DMS 273 (cell line): ENCODE data around the gene SLC35E2B.
"Not testable (repeated sequence)": the region's sequence is repeated elsewhere in the genome, so short reads cannot be mapped to it uniquely, and the experiment has no call there.

Experiments used
- DNase-seq: peaks from one replicate; lab custom pipeline; 2025; ENCODE audit not compliant: unreplicated experiment; lab: John Stamatoyannopoulos, UW

SLC35E2B gene

DNA sequence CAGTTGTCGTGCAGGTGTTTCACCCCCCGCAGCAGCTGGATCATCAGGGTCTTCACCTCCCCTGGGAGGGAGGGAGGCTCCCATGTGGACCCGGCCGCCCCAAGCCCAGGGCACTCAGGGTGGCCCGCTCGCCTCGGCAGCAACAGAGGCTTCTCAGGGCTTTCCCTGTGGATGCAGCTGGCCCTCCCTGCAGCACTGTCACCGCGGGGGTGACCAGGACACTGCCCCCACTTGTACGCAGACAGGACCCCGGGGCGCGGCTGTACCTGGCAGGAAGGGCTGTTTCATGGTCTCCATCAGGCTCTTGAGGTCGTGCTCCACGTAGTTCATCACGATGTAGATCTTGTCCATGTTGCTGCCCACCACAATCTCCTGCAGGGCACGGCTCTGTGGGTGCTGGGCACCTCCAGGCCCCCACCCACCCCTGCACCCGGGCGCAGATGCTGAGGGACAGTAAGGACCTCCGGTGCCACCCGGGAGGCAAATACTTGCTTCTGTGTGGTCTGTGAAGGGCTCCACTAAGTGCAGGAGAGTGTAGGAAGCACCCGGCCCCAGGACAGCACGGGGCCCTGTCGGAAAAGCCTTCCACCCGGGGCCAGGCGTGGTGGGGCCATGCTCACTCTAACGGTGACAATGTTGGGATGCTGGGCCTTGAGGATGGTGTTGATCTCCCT lies 11.8 kb upstream of the SLC35E2B start:
- not testable (repeated sequence) for DNase-seq

DNA sequence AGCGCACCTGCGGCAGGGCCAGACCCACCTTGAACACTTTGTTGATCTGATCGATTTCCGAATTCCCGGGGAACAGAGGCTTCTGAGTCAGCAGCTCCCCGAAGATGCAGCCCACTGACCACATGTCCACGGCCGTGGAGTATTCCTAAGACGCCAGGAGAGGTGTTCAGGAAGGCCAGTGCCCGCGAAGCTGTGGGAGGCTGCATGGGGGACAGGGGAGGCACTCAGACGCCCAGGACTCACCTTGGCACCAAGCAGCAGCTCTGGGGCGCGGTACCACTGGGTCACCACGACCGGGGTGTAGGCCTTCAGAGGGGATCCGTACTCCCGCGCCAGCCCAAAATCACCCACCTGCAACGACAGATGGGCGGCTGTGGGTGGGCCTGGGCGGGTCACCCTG lies 11.2 kb upstream of the SLC35E2B start:
- no peak for DNase-seq

DNA sequence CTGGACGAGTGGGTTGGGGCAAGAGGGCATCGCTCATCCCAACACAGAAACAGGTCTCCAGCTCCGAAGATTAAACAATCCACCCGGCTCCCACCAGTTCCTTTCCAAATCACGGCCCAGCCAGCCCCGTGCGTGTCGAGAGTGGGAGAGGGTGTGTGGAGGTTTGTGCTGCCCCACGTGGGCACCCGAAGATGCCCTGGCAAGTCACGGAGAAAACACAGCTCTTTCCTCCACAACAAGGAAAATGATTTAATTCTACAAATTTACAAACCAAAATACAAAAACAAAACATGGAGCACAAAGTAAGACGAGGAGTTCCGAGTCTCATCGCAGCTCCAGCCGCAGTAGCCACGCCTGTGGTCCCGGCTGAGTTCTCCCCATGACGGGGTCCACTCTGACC lies 9.9 kb upstream of the SLC35E2B start:
- not testable (repeated sequence) for DNase-seq

DNA sequence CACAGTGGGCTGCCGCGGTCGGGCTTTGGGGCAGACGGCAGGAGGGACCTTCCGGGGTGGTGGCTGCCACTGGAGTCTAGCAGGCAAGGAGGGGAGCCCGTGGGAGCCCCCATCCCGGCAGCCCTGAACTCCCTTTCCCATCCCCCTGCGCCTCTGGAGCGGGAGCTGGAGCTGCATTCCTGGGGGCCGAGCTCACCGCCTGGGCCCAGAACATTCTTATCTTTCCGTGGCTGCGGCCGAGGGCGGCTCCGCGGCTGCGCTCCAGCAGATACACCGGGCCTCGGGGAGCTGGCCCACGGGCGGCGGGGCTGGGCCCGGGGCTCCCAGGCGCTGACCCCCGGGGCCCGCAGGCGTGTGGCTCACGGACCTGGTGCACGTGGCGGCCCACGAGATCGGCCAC lies 8.0 kb upstream of the SLC35E2B start:
- not testable (repeated sequence) for DNase-seq

DNA sequence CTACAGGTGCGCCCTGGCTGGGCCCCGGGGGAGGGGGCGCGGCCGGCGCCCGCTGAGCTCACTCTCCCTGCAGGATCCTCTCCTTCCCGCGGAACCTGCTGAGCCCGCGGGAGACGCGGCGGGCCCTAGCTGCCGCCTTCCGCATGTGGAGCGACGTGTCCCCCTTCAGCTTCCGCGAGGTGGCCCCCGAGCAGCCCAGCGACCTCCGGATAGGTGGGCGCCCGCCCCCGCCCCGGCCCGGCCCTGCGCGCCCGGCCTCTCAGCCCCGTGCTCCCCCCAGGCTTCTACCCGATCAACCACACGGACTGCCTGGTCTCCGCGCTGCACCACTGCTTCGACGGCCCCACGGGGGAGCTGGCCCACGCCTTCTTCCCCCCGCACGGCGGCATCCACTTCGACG lies 7.5 kb upstream of the SLC35E2B start:
- DNase-seq, result not testable (repeated sequence)

DNA sequence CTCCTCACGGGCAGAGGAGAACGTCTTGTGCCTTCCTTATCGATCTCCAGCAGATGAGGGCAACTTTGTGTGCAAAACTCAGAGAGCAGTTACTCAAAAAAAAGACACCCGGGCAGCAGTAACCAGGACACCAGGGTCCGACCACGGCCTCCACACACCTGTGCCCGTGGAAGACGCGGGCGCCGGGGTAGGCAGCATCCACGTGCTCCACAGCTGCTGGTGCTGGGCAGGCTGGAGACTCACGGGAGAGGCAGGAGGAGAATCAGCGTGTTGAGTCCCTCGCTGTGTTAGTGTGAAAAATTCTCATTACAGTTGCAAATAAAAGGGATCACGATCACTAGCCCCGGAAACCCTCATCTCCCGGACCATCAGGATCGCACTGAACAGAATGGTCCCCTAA lies 6.5 kb upstream of the SLC35E2B start:
- DNase-seq, result not testable (repeated sequence)

DNA sequence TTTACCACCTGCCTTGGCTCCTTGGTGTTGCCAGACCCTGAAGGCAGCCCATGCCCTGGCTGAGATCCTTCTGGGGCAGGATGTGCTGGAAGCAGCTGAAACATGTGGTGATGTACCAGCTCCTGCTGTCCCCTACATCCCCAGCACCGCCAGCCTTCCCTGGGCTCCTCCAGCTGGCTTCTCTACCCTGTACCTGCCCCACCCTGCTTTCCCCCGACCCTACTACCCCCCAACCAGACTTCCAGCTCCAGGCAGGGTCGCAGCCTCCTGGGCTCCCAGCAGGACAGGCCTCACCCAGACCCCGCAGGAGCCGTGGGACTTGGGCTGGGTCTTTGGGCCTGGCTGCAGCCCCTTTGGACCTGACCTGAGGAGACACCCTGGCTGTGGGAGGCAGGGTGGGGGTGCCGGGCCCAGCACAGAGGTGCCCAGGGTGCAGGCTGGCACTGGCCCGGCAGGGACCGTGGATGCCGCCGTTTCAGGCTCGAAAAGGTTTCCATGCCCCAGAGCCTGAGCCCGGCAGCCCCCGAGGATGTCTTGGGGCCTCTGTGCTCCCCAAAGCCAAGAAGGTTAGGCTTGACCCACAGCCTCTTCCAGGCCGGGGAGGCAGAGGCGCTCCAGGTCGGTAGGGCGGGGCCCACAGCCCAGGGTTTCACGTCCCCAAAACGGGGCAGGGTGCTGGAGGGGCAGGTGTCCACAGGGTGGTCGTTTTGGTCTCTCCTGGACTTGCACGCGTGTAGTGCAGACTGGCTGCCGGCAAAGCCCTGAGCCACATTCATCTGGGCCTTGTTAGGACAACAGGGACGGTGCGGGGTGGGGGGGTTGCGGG lies 5.0 kb upstream of the SLC35E2B start:
- not testable (repeated sequence) for DNase-seq

DNA sequence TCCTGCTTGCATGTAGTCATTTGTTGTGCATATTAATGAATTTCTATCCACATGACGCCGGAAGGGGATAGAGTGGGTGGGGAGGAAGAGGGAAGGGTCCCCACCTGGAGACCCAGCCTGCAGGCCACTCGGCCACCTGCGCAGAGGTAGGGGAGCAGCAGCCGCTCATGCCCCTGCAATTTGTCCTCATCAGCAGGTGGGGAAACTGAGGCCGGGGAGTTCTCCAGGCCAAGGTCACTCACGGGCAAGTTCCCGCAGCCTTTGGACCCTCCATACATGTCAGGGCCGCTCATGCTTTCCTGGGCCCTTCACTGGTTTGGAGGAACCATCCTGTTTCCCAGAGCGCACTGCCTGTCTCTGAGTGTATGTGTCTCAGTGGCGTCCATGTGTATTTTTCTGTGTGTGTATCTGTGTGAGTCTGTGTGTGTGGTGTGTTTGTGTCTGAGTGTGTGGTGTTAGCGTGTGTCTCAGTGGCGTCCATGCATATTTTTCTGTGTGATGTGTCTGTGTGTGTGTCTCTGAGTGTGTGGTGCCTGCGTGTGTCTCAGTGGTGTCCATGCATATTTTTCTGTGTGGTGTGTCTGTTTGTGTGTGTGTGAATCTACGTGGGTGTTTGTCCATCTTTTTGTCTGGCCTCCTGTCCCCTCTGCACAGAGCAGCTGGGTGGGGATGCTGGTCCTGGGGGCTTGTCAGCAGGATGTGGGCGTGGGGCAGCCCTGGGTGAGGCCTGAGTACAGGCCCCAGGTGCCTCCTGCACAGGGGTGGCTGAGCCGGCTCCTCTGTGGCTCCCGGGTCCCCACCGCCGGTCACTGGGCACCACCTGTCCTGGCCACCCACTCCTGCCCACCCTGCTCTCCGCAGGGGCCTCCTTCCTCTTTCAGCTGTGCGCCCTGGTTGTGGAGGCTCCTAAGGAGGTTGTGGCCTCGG lies 4.1 kb upstream of the SLC35E2B start:
- DNase-seq, result not testable (repeated sequence)

DNA sequence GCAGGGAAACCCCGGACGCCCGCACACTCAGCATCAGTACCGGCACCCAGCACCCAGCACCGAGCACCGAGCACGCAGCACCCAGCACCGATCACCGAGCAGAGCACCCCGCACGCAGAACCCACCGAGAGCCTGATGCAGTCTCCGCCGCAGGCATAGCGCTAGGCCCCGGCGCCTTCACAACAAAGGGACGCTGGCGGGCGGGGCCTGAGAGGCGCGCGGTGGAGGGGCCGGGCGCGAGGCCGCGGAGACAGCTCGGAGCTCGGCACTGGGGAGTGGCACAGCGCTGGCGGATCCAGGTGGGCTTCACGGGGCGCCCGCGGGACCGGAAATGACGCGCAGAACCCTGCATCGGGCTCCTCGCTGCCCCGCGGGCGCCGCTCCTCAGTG lies 276 bp downstream of the SLC35E2B start:
- DNase-seq, result peak; percentile 93

DNA sequence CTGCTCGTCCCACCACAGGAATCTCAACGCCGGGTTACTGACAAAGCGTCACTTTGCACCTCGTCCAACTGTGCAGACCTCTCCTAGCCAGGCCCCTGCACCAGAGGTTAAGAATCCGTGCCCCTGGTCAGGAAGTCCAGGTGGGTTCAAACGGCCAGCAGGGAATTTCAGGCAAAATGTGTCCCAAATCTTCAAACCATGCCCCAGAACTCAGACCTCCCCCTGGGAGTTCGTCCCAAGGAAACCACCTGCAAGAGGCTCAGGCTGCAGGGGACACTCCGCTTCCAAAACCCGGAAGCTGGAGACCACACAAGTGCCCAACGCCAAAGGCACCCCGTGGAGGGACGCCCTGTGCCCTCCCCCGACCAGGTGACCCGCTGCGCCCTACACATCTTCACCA lies 1.2 kb downstream of the SLC35E2B start:
- not testable (repeated sequence) for DNase-seq

DNA sequence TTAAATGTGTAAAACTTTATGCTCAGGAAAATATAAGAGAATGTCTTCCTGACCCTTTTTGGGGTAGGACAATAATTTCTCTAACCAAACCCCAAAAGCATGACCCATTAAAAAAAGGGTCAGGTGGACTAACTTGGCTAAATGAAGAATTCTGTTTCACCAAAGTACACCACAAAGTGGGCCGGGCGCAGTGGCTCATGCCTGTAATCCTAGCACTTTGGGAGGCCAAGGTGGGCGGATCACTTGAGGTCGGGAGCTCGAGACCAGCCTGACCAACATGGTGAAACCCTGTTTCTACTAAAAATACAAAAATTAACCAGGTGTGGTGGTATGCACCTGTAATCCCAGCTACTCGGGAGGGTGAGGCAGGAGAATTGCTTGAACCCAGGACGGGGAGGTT lies 3.1 kb downstream of the SLC35E2B start:
- DNase-seq, result not testable (repeated sequence)

DNA sequence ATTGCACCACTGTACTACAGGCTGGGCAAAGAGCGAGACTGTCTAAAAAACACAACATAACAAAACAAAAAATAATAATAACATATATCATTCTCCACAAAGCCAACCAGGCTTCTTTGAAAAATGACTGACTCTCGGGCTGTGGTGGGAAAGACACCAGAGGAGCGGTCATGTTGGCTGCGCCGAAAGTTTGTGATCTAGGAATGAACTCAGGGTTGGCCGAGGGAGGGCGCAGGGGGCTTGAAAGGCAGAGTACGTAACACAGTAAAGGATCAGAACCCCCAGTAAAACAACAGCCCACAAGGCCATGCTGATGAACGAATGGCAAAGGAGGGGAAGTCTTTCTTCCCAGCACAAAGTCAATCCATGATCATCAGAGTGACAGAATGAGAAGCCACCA lies 4.7 kb downstream of the SLC35E2B start:
- no peak for DNase-seq

DNA sequence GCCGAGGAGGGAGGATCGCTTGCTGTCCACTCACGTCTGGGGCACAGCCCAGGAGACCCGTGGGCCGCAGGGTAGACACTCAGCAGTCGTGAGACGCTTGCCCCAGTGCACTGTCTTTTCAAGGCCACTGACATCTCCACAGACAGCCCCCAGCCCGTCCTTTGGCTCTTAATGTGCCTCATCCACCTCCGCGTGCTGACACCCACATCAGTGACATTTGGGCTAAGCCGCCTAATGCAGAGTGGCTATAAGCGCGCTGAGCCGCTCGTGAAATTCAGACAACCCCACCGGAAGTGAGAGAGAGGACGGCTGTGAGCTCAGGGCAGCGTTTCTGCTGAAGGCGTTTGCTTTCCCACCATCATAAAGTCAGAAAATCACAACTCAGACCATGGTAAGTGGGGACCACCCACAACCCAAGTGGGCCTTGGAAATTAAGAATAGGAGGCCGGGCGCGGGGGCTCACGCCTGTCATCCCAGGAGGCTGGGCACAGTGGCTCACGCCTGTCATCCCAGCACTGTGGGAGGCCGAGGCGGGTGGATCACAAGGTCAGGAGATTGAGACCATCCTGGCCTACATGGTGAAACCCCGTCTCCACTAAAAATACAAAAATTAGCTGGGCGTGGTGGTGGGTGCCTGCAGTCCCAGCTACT lies 8.4 kb downstream of the SLC35E2B start:
- no peak for DNase-seq

DNA sequence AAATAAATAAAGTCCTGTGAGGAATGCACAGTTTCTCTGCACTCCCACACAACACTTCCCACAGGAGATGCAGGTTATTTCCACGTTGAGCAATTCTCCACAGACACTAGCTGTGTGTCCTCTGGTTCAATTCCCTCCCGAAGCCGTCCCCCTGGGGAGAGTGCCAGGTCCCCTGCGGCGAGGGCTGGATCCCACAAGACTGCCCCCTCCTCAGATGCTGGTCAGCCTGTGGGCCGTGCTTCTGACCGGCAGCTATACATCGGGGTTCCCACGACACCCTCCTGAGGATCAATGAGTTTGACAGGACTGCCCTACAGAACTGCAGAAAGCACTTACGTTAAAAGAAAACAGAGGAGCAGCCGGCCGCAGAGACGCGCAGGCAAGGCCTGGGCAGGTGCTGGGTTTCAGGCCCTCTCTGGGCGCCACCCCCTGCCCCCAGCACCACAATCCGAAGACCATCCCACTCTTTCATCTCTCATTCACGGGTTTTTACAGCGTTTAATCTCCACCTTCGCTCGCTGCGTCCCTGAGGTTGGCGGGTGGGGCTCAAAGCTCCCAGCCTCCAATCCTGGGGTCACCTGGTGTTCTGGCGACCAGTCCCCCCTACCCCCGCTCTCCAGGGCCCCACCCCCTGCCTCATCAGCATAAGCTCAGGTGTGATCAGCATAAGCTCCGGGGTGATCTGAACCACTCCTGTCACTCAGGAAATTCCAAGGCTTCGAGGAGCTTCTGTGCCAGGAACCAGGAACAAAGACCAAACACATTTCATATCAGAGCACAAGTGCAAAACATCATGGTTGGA lies 9.3 kb downstream of the SLC35E2B start:
- no peak for DNase-seq

DNA sequence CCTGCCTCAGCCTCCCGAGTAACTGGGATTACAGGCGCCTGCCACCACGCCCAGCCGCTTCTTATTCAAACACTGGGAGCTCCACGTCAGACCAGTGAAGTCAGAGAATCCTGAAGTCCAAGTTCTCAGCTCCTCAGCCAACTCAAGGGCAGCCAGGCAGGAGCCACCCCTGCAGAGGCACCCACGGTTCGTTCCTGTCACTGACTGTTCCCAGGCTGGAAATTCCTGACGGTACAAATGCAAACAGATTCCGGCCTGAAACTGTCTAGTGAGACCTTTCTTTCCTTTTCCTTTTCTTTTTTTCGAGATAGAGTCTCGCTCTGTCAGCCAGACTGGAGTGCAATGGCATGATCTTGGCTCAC lies 11.7 kb downstream of the SLC35E2B start:
- no peak for DNase-seq

DNA sequence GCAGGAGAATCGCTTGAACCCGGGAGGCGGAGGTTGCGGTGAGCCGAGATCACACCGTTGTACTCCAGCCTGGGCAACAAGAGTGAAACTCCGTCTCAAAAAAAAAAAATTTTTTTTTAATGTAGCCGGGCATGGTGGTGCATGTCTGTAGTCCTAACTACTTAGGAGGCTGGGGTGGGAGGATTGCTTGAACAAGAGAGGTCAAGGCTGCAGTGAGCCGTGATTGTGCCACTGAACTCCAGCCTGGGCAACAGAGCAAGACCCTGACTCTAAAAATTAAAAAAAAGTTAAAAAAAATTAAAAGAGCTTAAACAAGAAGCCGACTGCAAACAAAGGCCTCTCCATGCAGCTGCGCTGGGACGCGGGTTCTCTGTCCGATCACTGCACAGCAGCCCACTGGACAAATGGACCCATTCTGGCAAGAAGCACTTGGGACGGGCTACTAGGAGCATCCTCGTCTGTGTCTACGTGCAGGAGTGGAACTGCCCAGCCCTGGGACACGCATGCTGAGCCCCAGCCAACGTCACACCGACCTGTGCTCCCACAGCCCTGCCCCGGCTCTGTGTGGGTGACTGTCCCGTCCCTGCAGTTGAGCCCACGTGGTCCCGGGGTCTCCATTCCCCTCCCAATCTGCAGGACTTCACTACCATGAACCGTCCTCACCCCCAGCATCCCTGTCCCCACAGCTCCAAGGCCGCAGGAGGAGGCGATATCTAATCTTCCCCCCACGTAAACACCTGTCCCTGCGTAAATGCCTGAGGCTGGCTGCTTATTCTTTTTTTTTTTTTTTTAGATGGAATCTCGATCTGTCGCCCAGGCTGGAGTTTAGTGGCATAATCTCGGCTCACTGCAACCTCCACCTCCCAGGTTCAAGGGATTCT lies 12.3 kb downstream of the SLC35E2B start:
- no peak for DNase-seq

DNA sequence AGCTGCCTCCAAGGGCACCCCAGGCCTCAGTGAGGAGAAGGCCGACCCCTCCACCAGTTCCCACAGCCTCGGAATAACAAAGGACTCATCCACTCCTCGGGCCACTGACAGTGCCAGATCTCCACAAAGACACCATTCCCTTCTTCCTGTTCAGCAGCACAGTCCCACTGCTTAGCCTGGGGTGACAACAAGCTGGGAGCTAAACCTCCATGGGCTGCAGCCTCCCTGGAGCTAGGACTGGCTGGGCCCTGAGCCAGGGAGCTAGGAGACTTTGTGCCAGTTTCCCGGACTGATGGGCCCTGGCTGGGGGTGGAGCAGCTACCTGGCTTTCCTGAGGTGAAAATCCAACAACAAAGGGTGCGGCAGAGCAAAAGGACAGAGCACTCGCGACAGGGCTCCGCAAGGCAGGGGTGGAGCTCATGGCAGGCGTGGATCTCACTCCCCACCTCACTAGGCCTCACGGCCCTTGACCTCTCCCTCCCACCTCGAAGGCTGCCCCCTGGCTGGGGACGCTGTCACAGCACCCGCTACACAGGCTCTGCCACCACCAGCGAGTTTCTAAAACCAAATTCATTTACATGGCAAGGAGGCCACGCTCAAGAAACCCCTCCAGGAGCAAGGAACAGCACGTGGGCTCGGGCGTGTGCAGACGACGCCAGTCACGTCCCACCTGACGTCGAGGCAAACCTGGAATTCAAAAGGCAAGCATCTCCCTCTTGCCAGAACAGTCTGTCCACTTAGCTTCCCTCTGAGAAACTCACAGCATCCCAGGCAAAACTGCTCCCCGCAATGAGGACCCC lies 13.8 kb downstream of the SLC35E2B start:
- peak; percentile 35 for DNase-seq
